Occipital lobe (tissue), 2 donors: ENCODE measurements around the gene NEBL. TPM values are rescaled to one million over a fixed set of nuclear protein-coding genes. Genes with fewer than 3 reads are reported as not detected.

ENCODE experiments used
- DNase-seq: peaks from one replicate; lab custom pipeline; 2025; lab: John Stamatoyannopoulos, UW
- total RNA-seq: library from RNA; depleted of rRNA; stranded (reverse); fragments of >200 nt; gene quantifications from one replicate; pipeline ENCODE4 v1.2.3, GENCODE V29; 2014

The NEBL gene
- total RNA-seq, 1 donor from 2014 or later: 61.1 TPM

DNA sequence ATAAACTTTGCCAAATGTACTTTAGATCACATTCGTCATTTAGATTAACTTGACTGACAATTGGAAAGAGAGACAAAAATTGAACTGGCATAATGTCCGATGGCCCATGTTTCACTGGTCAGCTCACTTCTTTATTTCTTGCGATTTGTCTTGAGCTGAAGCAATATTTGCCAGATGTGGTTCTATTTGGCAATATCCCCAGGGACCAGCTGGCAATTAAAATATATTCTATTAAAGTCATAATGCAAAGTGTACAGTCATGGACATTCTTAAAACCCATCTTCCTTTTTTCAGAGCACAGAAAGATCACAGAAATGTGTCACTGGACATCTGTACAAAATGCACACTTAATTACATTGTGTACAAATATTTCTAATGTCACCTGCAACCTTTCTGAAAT, 26.3 kb downstream of the NEBL start:
- DNase-seq: no peak

- DNase-seq: no peak
These were observed 34.1 kb downstream of the NEBL start for GRCh38 chr10:20863008-20863407.

- no peak for DNase-seq
These were observed 38.6 kb downstream of the NEBL start for GRCh38 chr10:20858292-20859124.

GRCh38 chr10:20856484-20856883, 40.6 kb downstream of the NEBL start:
- no peak for DNase-seq

GRCh38 chr10:20855398-20856038, 41.6 kb downstream of the NEBL start:
- DNase-seq: no peak

DNA sequence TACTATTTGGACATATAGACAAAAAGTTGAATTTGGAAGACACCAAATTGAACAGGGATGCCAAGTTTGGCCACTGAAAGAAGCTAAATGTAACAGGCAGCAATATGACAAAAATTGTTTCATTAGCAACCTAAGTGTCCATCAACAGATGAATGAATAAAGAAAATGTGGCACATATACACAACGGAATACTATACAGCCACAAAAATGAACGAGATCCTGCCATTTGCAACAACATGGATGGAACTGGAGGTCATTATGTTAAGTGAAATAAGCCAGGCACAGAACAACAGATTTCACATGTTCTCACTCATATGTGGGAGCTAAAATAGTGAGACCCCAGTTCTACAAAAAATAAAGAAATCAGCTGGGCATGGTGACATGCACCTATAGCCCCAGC, 43.8 kb downstream of the NEBL start:
- no peak for DNase-seq

DNA sequence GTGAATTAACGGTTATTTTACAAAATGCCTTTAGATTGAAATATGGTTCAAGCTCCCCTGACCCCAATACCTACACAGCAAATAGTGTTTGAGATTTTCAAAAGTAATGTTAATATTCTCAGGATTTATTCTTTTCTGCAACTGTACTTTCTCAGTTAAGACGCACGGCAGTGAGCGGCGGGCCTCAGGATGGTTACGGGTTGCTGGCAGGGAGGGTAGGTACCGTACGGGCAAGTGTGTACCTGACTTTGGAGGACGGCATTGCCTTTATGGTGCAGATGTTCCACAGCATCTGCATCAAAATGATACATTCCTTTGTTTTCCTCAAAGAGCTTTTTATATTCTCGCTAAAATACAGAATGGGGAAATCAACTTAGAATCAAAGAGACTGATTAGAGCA, 44.8 kb downstream of the NEBL start:
- DNase-seq: no peak

- no peak for DNase-seq
These were observed 49.6 kb downstream of the NEBL start for GRCh38 chr10:20847512-20847911.

- no peak for DNase-seq
These were observed 50.8 kb downstream of the NEBL start for GRCh38 chr10:20846263-20846662.

DNA sequence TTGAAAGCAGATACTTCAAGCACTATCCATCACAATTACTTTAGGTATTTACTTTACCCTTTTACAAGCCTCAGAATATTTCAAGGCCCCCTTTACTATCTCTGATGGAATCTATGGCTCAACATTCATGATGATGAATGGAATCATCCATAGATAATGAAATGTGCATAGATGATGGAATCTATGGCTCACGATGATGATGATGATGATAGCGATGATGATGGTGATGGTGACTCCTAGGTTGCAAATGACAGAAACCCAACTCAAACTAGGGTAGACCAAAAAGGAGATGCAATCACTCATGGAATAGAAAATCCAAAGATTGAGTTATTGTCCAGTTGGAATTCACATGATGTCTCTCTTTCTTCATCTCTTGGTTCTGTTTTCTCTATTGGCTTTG, 55.7 kb downstream of the NEBL start:
- DNase-seq: no peak

DNA sequence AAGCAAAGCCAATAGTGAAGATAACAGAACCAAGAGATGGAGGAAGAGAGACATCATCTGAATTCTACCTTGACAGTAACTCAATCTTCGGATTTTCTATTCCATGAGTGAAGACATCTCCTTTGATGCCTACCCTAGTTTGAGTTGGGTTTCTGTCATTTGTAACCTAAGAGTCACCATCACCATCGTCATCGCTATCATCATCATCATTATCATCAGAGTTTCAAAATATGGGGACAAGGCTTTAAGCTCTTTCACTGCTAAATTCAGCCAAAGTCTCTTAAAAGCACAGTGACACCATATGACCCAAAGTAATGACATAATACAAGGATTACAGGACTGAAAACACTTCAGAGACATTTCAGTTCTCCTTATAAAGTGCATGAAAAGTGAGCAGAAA, 57.2 kb downstream of the NEBL start:
- DNase-seq: no peak

DNA sequence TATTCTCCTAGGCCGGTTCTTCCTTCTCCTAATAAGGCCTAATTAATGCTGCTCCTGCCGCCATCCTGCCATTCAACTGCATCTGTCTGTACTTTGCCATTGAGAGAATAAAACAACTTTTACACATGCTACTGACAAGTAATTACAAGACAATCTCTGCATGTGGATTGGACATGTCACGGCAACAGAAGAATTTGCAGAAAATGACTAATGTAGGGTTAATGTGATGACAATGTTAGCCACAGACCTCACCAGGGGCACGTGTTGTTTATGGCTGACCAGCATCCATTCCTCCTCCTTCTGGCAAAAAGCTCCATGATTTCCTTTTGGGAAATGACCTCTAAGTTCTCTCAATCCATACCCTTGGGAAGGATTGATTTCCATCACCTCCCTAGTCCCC, 58.0 kb downstream of the NEBL start:
- DNase-seq: no peak

DNA sequence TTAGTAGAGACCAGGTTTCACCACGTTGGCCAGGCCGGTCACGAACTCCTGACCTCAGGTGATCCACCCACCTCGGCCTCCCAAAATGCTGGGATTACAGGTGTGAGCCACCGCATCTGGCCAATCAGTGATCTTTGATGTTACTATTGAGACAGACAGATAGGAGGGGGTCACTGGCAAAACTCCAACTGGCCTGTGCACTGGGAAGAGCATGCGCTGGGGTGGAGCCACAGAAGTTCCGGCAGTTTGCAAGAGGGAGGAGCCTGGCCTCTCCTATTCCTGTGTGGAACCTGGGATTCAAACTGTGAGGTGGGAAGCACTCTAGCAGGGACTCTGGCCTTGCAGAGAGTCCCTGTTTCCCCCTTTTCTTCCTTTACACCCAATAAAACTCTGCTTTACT, 60.7 kb downstream of the NEBL start:
- no peak for DNase-seq

- DNase-seq: no peak
These were observed 61.8 kb downstream of the NEBL start for GRCh38 chr10:20835335-20835734.

DNA sequence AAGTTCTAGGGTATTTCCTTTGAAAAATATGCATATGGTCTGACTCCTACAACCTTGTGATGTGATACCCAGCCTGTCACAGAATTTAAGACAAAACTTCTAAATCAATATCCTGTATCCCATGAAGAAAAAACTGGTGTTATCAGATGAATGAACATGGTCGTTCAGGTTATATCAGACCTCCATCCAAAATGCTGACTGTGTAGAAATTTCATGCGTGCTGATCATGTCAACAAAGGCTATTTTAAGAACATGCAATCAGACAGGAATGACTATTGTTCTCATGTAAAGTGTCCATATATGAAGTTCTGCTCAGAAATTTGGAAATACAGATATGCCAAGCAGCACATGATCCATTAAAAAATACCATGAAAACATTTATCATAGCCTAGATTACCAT, 62.3 kb downstream of the NEBL start:
- DNase-seq: no peak

DNA sequence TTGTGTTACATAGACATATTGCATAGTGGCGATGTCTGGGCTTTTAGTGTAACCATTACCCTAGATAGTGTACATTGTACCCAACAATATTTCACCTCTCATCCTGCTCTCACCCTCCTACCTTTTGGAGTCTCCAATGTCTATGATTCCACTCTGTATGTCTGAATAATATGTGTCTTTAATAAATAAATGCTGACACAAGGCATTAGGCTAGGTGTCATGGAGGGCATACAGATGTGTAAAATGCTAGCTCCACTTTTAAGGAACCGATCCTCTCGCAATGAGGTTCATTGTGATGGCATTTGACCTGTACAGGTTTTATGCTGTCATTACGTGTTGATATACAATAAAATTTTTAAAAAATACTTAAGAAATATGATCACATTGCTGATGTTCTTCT, 74.3 kb downstream of the NEBL start:
- no peak for DNase-seq

- no peak for DNase-seq
These were observed 79.5 kb downstream of the NEBL start for GRCh38 chr10:20817646-20818045.

DNA sequence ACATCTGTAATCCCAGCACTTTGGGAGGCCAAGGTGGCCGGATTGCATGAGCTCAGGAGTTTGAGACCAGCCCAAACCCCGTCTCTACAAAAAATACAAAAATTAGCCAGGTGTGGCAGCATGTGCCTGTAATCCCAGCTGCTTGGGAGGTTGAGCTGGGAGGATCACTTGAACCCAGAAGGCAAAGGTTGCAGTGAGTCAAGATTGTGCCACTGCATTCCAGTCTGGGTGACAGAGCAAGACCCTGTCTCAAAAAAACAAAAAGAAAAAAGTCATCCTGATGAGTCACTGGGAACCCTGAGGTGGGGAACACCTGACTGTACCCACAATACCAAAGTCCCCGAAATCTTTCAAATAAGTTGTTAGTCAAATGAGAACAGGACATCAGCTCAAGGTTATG, 80.0 kb downstream of the NEBL start:
- no peak for DNase-seq

- no peak for DNase-seq
These were observed 83.0 kb downstream of the NEBL start for GRCh38 chr10:20814116-20814515.

DNA sequence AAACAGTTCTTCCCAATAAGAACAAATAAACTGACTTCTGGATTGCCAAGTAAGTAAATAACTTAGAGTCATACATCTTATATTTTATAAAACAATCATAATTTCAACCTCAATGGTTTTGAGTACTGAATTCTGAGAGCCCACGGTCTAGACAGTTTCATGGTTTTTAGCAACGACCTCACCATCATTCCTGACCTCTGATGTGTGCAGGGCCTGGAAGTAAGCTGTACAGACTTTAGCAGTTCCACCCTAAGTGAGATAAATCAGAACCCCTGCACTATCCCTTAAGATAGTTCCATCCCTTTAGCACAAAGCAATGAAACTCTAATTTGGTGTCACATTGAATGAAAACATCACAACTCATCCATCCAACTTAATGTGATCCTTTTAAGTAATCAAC, 86.0 kb downstream of the NEBL start:
- no peak for DNase-seq

DNA sequence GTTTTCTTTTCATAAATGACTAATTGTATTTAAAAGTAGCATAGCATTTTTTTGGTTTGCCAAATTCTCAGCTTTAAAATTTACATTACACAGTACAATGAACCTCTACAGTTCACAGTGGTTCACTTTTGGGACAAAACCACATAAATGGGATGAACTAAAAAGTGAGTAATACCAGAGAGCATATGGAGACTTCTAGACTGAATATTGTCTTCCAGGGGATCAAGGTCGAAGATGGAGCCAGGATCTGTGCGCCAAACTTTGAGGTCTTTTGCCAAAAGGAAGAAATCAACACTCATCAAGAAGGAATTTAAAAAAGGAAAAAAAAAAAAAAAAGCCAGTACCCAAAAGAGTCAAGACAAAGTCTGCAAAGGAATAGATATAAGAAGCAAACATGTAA, 87.5 kb downstream of the NEBL start:
- DNase-seq: no peak

DNA sequence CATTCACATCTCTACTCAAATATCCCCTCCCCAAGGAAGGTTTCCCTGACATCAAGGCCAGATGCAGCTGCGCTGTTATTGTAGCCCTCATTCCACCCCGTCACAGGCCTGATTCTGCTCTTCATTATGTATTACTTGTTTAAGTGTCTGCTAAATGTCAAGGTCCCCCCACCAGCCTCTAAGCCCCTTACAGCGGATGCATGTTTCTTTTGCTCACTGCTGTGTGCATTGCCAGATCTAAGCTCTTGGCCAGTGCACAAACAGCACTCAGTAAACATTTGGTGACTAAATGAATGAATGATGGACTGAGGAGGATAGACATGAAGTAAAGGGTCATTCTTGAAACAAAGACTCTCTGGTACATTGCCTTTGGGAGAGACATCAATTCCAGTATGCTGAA, 90.6 kb downstream of the NEBL start:
- DNase-seq: no peak

DNA sequence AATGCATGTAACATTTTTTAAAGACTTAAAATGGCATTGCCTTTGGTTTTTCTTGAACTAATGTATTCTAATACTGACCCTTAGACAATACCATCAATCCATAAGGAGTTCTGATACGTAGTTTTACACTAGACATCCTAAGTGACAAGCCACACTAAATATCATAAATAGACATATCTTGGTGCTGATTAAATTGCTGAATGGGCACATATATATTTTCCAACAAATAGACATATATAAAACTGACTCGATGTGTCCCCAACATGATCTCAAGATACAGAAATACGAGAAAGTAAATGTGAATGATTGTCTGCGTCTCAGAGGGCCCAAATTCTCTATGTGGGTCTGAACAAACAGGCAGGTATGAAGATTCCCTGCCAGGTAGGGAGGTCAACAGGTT, 99.8 kb downstream of the NEBL start:
- DNase-seq: no peak
